Measurements from ENCODE around the gene CYGB.
"Not testable (repeated sequence)": the region's sequence is repeated elsewhere in the genome, so short reads cannot be mapped to it uniquely, and the experiment has no call there.

Gene CYGB

DNA sequence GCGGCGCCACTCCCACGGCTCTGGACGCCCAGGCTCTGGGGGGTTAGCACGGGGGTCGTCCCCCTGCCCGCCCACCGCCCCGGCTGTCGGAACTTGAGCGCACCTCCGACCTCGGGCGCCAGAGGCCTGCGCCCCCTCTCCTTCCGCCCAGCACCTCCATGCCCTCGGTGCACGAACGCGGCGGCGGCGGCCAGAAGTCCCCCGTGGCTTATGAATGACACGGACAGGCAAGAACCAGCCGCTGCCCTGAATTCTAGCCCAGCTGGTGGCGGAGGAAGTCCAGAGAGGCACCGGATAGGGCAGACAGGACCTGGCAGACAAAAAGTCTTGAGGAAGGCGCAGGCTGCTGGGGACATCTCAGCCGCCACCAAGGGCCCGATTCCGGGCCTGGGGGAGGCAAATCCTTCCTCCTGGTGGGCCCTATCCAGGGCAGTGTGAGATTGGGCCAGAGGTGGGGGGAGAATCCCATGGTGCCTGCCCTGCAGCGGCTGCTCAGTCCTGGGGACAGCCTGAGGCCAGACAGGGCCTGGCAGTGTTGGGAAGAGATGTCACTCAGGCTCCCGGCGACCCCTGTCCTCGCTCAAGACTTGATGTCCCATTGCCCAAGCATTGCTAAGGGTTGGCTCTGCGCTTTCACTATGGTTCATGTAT, 897 bp upstream of the CYGB start:
- DNase-seq (ENCODE audit: low read depth in 2 of 2) = no peak

- DNase-seq (ENCODE audit: low read depth in 2 of 2) = no peak
These were observed 276 bp downstream of the CYGB start for GRCh38 chr17:76537288-76537577.

- DNase-seq (ENCODE audit: low read depth in 2 of 2) = no peak
These were observed 810 bp downstream of the CYGB start for GRCh38 chr17:76536511-76537287.

DNA sequence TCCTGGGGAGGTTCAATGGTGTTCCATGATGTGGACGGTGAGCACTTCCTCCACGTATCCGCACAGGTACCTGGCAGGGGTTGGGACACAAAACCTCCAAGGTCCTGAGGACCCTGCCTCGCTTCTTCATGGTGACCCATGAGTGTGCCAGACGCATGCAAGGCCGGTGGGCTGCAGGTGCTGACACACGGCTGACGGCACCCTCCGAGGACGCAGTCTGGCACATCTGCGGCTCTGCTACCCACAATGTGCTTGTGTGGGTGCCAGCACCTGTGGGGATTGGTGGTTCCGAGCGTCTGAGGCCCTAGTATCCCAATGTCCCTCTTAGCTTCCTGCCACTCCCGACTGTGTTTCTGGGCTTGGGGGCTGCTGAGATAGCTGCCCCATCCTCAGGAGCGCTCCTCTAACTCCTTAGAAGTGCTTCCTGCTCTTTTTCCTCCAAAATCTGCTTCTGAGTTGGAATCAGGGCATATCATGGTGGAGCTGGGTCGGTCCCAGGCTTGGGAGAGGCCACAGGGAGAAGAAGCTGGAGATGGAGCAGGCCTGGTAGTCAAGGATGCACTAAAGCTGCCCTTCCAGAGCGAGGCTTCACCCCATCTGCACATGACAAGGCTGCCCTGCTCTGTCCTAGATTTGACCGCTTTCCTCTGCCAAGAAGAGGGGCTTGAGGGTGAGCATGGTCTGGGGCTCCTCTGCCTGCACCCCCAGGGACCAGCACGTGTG, 1.6 kb downstream of the CYGB start:
- no peak for DNase-seq (ENCODE audit: low read depth in 2 of 2)

- no peak for DNase-seq (ENCODE audit: low read depth in 2 of 2)
These were observed 2.4 kb downstream of the CYGB start for GRCh38 chr17:76534831-76535732.

DNA sequence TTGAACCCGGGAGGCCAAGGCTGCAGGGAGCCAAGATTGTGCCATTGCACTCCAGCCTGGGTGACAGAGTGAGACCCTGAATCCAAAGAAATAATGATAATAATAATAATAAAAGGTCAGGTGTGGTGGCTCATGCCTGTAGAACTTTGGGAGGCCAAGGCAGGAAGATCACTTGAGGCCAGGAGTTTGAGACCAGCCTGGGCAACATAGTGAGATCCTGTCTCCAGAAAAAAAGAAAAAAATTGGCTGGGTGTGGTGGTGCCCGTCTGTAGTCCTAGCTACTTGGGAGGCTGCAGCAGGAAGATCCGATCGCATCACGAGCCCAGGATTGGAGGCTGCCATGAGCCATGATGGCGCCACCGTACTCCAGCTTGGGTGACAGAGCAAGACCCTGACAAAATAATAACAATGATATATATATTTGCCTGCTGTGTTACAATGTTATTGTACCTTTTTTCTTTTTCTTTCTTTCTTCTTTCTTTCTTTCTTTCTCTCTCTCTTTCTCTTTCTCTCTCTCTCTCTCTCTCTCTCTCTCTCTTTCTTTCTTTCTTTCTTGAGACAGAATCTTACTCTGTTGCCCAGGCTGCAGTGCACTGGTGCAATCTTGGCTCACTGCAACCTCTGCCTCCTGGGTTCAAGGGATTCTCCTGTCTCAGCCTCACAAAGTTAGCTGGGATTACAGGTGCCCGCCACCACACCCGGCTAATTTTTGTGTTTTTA, 3.7 kb downstream of the CYGB start:
- not testable (repeated sequence) for DNase-seq (ENCODE audit: low read depth in 2 of 2)

- no peak for DNase-seq (ENCODE audit: low read depth in 2 of 2)
These were observed 5.3 kb downstream of the CYGB start for GRCh38 chr17:76532072-76532651.

DNA sequence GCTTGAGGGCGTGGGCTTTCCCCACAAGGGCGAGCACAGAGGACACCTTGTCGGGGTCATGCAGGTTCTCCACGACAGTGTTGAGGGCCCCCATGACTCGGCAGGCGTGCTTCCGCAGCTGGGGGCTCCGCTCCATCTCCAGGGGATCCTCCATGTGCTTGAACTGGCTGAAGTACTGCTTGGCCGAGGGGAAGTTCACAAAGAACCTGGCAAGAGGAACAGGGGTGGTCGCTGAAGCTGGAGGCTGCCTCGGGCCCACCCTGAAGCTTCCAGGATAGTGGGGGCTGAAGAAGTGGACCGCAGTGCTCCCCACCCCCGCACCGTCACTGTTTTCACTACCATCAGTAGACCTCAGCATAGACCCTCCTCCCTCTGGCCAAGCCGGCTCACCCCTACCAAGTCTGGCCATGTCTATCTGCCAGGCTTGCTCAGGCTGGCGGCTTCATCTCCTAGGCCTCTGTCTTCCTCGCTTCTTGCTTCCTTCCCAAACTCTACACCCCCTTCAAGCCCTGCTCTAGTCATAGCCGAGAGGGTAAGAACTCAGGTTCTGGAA, 5.9 kb downstream of the CYGB start:
- DNase-seq (ENCODE audit: low read depth in 2 of 2) = no peak

- no peak for DNase-seq (ENCODE audit: low read depth in 2 of 2)
These were observed 6.6 kb downstream of the CYGB start for GRCh38 chr17:76530811-76531485.

DNA sequence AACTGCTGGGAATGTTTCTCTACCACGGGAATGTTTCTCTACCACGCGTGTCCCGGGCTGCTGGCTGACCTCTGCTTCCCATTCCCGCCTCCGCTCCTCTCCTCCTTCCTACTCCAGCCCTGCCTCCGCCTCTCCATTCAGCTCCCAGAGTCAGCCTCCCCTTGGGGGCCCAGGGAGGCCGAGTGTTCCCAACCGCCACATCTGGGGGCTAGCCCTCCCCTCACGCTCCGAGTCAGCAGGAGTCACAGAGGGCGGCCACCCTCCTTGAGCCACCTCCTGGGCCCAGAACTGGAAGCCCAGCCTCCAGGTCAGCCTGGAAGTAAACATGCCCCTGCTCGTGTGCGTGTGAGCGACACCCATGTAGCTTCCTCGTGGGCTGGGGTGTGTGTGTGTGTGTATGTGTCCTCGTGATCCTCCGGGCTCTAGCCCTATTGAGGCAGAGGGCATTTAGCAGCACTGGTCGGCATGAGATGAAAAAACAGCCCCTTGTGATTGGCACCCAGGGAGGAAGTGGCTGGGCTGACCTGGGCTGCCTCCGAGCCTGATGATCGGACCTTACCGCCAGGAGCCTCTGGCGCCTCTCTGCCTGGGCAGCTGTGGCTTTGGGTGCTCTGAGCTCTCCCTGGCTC, 7.3 kb downstream of the CYGB start:
- DNase-seq (ENCODE audit: low read depth in 2 of 2) = no peak

DNA sequence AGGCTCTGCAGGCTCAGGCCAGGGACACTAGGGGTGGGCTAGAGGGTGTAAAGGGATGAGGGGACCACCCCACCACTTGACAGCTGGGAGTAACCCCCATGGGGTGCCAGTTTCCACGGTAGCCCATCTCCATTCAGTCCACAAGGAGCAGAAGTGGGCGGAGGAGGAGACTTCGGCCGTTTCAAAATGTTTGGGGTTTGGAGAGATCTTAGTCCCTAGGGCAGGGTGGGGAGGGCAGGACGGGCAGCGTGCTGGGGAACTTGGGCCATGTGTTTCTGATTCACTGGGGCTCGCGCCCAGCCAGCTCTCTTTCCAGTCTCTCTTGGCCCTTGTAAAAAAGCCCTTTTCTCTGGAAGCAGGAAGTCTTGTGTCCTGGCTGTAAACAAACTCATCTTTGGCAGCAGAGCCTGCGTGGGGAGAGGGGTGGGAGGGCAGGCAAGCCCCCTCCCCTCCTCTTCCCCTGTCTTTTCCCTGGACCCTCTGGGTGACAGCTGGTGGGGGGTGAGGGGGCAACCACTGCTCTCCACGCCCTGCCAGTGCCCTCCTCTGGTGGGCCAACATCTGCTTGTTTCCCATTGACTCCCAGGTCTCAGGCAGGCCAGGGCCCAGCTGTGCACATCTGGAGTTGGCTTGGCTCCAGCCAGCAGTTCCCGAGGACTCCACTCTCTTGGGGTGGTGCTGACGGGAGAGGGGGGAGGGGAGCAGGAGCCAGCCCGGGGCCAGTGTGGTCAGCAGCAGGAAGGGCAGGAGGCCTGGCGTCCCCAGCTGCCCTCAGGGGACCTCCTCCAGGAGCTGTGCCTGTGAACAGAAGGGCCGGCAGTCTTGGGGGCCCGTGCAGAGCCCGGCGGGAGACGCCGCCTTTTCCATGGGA, 8.1 kb downstream of the CYGB start:
- DNase-seq (ENCODE audit: low read depth in 2 of 2) = no peak

DNA sequence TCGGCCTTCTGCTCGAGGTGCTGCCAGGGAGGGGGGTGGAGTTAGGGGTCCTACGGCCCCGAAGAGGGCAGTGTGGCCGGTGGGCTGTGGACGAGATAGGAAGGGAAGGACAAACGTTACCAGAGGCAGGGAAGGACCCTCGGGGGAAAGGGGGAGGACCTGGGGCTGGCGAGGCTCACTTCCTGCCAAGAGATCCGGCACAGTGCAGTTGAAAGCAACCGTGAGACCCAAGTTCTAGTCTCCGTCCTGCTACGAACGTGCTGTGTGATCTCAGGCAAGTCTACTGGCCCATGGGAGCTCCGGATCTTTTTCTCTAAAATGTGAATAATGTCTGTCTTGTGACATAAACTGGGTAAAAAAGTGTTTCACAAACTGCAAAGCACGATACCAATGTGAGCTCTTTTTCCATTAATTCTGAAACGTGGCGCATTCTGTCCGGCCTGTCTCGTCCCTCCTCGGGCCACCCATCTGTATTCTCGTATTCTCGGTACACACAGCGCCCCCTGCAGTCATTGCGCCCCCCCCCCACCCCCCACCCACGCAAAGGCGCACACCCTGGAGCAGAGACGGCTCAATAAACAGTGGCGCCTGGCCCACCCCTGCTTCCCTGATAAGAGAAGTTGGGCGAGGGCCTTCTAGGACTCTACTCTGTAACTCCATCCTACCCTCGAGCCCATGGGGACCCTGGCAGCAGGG, 8.8 kb downstream of the CYGB start:
- DNase-seq (ENCODE audit: low read depth in 2 of 2) = no peak

GRCh38 chr17:76528156-76528527, 9.4 kb downstream of the CYGB start:
- DNase-seq (ENCODE audit: low read depth in 2 of 2) = no peak

GRCh38 chr17:76527430-76528111, 9.9 kb downstream of the CYGB start:
- DNase-seq (ENCODE audit: low read depth in 2 of 2) = no peak

DNA sequence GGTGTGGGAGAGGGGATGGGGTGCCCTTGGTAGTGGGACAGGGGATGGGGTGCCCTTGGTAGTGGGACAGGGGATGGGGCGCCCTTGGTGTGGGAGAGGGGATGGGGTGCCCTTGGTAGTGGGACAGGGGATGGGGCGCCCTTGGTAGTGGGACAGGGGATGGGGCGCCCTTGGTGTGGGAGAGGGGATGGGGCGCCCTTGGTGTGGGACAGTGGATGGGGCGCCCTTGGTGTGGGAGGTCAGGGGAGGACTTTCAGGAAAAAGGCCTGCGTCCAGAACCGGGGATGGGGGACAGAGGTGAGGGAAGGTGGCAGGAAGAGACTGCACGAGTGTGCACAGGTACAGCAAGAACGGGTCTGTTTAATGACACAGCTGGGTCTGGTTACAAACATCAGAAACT, 10.5 kb downstream of the CYGB start:
- not testable (repeated sequence) for DNase-seq (ENCODE audit: low read depth in 2 of 2)

- DNase-seq (ENCODE audit: low read depth in 2 of 2) = not testable (repeated sequence)
These were observed 12.0 kb downstream of the CYGB start for GRCh38 chr17:76525513-76525833.

Measured in stimulated activated CD4-positive, alpha-beta T cell treated with anti-CD3 and anti-CD28 coated beads, Interleukin-1b, Interleukin-23, amount 100 ng/mL, for 4 hours (primary cell).